Measurements from ENCODE around the gene TCF7L2.

The TCF7L2 gene

GRCh38 chr10:112949875-112950507, at the start of gene TCF7L2:
TSS of gene TCF7L2 (plus strand) at chr10:112950247. CDS start at chr10:112950757, 510 bp downstream.
- DNase-seq (ENCODE audit: low read depth in 3 of 3): peak; percentile 25 to 43 (median 36)

DNA sequence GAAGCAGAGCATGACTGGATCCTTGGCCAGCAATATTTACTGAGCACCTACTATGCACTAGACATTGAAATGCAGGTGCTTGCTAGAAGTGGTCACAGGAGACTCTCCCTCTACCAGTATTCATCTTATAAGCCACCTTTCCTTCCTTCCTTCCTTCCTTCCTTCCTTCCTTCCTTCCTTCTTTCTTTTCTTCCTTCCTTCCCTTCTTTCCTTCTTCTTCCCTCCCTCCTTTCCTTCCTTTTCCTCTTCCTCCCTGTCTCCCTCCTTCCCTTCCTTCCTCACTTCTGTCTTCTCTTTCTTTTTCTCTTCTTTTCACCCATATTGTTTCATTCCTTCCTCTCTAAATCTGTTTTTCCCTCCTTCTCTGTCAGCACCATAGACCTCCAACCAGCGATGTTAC, 47.3 kb upstream of the TCF7L2 start:
- no peak for DNase-seq (ENCODE audit: low read depth in 3 of 3)

- DNase-seq (ENCODE audit: low read depth in 3 of 3): no peak
These were observed 46.0 kb upstream of the TCF7L2 start for GRCh38 chr10:112904000-112904399.

DNA sequence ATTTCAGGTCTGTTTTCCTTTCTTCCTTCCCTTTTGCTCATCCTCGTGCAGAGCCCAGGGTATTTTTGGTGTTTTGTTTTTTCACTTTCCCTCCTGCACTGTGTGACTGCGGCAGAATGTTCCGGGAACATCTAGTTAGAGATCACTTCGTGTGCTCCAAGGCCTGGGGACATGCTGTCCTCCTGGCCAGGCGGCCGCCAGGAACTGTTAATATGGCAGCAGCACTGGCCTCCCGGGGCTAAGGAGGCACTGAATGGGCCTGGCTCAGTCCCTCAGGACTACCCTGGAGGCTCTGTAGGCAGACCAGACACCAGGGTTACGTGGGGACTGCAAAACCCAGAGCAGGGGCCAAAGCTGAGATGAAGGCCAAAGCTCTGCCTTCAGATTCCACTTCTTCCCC, 43.1 kb upstream of the TCF7L2 start:
- DNase-seq (ENCODE audit: low read depth in 3 of 3): no peak

DNA sequence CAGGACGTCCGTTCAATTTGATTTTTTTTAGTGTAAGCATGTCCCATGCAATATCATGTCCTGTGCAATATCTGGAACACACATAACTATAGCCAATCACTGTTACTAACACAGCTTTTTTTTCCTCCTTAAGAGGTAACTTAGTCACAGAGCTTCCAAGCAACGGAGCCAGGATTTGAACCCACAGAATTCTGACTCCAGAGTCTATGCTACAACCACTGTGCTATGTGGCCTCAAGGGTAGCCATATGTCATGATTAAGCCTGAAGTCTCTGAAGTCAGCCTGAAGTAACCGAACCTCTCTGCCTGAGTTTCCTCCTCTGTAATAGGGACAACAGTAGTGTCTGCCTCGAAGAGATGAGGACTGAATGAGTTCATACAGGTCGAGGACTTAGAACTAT, 42.2 kb upstream of the TCF7L2 start:
- DNase-seq (ENCODE audit: low read depth in 3 of 3): no peak

DNA sequence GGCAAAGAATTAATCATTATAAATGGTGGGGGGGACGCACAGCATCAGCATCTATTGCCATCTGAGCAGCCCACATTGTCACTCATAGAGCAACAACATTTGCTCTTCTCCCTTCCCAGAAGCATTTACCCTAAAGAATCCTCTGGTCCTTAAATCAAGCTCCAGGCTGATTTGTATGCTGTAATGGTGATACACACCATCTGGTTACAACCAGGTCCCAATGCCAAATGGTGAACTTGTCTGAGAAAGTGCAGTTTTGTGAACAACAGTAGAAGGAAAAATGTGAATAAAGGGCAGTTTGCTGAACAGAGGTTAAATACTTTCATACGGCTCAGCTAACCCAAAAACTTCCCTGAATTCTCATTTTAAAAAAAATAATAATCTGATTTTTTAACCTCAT, 38.8 kb upstream of the TCF7L2 start:
- DNase-seq (ENCODE audit: low read depth in 3 of 3): no peak

DNA sequence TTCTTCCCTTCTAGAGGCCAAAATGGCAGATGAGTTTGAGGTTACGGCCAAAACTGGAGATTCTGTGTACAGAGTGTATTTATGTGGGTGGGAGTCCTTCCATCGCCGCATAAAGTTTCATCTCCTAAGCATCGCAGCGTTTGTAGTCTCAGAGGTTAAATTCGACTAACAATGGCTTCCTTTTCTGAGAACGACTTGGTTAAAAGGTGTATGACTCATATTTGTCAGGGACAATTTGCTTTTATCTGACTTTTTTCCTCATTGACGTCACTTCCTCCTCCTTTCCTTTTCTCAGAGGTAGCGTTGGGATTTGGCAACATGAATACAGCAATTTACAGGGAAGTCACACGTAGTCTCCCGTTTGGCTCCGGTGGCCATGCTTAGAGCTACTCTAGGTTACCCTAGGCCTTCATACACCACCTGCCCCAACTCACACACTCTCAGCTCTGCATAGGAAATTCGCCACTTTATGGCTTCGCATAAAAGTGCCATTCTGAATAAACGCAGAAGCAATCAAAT, 37.6 kb upstream of the TCF7L2 start:
- DNase-seq (ENCODE audit: low read depth in 3 of 3): no peak

DNA sequence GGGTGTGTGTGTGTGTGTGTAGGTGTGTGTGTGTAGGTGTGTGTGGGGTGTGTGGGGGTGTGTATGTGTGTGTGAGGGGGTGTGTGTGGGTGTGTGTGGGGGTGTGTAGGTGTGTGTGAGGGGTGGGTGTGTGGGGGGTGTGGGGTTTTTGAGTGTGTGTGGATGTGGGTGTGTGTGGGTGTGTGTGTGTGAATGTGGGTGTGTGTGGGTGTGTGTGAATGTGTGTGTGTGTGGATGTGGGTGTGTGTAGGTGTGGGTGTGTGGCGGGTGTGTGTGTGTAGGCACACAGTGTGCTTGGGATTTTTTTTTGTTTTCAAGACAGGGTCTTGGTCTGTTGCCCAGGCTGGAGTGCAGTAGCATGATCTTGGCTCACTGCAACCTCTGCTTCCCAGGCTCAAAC, 36.8 kb upstream of the TCF7L2 start:
- no peak for DNase-seq (ENCODE audit: low read depth in 3 of 3)

GRCh38 chr10:112913661-112914287, 36.3 kb upstream of the TCF7L2 start:
- DNase-seq (ENCODE audit: low read depth in 3 of 3): no peak

GRCh38 chr10:112914288-112914952, 35.6 kb upstream of the TCF7L2 start:
- no peak for DNase-seq (ENCODE audit: low read depth in 3 of 3)

DNA sequence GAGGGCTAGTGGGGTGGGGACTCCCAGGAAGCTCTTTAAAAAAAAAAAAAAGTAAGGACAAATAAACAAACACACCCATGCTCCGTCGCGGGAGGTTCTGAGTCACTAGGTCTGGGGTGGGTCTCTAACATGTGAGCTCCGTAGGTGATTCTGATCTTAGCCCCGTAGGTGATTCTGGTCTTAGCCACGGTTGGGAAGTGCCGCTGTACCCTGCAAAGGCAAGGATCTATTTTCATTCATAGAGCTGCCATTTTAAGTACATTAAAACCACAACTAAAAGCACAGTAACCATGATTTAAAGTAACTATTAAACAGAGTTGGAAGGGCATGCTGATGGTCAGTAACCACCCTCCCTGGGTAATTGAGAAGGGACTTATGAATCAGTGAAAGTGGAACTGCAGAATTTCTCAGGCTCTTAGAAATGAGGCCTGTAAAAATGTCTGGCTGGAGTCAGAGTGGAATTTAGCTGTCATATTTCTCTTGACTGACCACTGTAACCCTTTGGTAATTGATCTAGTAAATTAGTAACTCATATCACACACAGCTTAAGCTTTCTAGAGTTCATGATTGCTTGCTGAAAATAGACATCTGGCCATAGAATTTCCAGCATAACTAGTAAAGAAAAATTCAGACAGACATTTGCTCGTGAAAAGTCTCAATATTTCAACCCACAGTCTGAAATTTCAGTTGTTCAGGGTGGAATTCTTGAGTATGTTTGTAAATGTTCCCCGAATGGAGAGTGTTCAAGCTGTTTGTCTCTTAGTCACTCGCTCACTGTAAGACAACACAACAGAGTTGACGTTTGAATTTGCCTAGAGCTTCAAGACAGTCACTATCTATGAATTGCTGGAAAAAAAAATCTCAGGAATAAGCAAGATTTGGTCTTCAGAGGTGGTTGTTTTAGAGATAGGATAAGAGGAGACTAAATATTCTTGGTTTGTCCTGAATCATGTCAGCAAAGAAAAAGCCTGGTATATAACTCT, 34.2 kb upstream of the TCF7L2 start:
- DNase-seq (ENCODE audit: low read depth in 3 of 3): no peak

- no peak for DNase-seq (ENCODE audit: low read depth in 3 of 3)
These were observed 32.4 kb upstream of the TCF7L2 start for GRCh38 chr10:112917681-112918080.

- no peak for DNase-seq (ENCODE audit: low read depth in 3 of 3)
These were observed 31.3 kb upstream of the TCF7L2 start for GRCh38 chr10:112918771-112919170.

DNA sequence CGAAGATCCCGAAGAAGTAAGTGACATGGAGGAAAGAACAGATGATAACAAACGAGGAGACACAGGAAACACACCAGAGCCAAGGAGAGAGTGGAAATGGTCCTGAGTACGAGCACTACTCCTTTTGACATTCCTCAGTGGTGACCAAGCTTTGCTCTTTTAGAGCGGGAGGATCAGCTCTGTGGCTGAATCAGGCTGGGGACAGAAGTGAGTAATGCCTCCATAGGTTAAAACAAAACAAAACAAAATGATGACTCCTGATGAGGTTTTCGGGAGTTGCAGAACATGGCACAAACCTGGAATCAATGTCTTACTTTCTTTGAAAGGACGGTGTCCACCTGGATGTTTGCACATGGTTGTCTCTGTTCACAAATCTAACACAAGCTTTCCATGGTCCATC, 30.3 kb upstream of the TCF7L2 start:
- DNase-seq (ENCODE audit: low read depth in 3 of 3): no peak

DNA sequence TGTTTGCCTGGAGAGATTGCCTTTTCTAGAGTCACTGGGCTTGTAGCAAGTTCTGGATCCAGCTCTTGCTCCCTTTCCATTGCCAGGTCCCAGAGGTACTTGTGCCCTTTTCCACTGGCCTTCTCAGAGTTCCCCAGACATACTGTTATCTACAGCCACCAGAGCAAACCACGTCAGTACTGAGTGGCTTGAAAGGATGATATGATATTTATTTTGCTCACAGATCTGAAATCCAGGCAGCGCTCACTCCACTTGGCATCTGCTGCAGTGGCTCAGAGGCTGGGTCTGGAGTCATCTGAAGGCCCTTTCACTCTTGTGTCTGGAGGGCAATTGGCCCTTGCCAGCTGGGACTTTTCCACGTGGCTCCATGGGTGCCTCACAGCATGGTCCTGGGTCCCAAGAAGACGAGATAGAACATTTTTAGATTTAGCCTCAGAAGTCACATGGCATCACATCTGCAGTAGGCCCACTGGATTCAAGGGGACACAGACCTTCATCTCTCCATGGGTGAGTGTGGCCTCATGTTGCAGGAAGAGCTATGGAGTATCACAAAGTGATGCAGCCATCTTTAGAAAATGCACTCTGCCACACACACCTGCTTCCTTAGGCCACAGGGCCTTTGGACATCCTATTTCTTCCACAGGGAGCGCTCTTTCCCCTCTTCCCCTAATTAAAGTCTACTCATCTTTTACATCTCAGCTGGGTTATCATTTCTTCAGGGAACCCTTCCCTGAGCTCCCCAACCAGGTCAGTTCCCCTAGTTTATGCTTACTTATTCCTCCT, 22.9 kb upstream of the TCF7L2 start:
- DNase-seq (ENCODE audit: low read depth in 3 of 3): no peak

DNA sequence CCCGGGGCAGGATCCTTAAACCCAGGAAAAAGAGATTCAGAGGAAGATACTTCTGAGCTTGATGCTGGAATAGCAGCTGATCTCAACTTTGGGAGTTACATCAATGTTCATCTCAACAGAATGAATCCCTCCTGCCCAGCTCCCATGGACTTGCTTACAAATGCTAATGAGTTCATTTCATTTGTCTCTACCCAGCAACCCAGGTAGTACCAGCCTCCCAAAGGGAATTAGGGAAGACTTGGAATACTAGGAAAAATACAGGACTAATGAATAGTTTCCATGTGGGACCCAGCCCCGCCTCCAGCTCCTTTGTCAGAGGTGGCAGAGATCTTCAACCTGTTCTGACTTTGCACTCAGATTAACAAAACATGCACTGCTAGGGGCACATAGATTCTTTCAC, 22.1 kb upstream of the TCF7L2 start:
- no peak for DNase-seq (ENCODE audit: low read depth in 3 of 3)

- DNase-seq (ENCODE audit: low read depth in 3 of 3): no peak
These were observed 17.4 kb upstream of the TCF7L2 start for GRCh38 chr10:112932658-112933057.

DNA sequence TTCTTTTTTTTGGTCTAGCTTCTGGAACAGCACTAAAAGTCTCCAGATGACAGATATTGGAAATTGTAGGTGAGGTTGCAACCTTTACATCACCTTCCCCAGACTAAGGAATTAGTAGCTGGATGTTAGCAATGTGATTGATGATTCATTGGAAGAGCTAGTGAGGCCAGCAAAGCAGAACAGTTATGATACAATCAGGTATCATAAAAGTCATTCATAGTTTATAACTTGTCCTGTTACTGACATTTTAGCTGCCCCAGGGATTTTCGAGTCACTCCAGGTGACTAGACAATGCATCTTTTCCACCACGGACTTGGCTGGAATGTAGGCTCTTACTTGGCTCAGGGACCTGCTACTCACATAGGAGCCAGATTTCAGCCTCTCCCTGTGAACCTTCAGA, 15.9 kb upstream of the TCF7L2 start:
- DNase-seq (ENCODE audit: low read depth in 3 of 3): no peak

- DNase-seq (ENCODE audit: low read depth in 3 of 3): no peak
These were observed 11.1 kb upstream of the TCF7L2 start for GRCh38 chr10:112938808-112939482.

GRCh38 chr10:112945811-112946210, 4.2 kb upstream of the TCF7L2 start:
- no peak for DNase-seq (ENCODE audit: low read depth in 3 of 3)
